K562 (cell line): ENCODE measurements around the gene PI4KA. TPM values are rescaled to one million over a fixed set of nuclear protein-coding genes. Genes with fewer than 3 reads are reported as not detected.
A peak's percentile ranks its signal among the peaks of the same experiment; 100 is the strongest.

Experiments
- BACH1 ChIP-seq: fragments of 200-800 bp; sonication (Bioruptor generic); IDR thresholded peaks from 2 replicates; pipeline ENCODE4 v1.6.1; 2016; ENCODE audit warnings: missing genetic modification characterization, missing compliant biosample characterization
- GATAD2A ChIP-seq: fragments of 450-650 bp; IDR thresholded peaks from 2 replicates; pipeline ENCODE4 v1.6.1; 2017
- LEF1 ChIP-seq: fragments of 450-650 bp; IDR thresholded peaks from 2 replicates; pipeline ENCODE4 v1.6.1; 2016; ENCODE audit warnings: mild to moderate bottlenecking
- MXI1 ChIP-seq: IDR thresholded peaks from 2 replicates; pipeline ENCODE4 v1.6.1; 2011; ENCODE audit warnings: low read depth, mild to moderate bottlenecking, improper control_type of control experiment, low read length
- NFATC3 ChIP-seq: fragments of 450-650 bp; IDR thresholded peaks from 2 replicates; pipeline ENCODE4 v1.6.1; 2017; ENCODE audit warnings: mild to moderate bottlenecking
- NFE2 ChIP-seq: IDR thresholded peaks from 2 replicates; pipeline ENCODE4 v1.6.1; 2014; ENCODE audit warnings: antibody characterized with exemption, low read depth
- PRPF4 ChIP-seq: fragments of 200-400 bp; formaldehyde crosslinking; IDR thresholded peaks from one replicate; pipeline ENCODE4 v1.6.1; 2017; ENCODE audit warnings: low read length, low read depth, mild to moderate bottlenecking; ENCODE audit not compliant: insufficient read depth, poor library complexity, severe bottlenecking
- RFX7 ChIP-seq: fragments of 250-450 bp; sonication (Bioruptor Pico); IDR thresholded peaks from 2 replicates; pipeline ENCODE4 v1.5.1; 2021; ENCODE audit warnings: mild to moderate bottlenecking
- TSC22D4 ChIP-seq: fragments of 450-650 bp; IDR thresholded peaks from 2 replicates; pipeline ENCODE4 v1.6.1; 2016; ENCODE audit warnings: missing genetic modification characterization, missing biosample characterization, control low read depth
- ZNF239 ChIP-seq: fragments of 250-450 bp; sonication (Bioruptor Pico); IDR thresholded peaks from 2 replicates; pipeline ENCODE4 v1.4.0; 2020; ENCODE audit warnings: mild to moderate bottlenecking
- ZNF57 ChIP-seq: fragments of 450-650 bp; formaldehyde crosslinking; IDR thresholded peaks from 2 replicates; pipeline ENCODE4 v1.4.0; 2020; ENCODE audit warnings: mild to moderate bottlenecking, moderate library complexity
- polyA plus RNA-seq, 8 experiments: library from polyadenylated mRNA; depleted of rRNA in 4 of 8; stranded (reverse) in 5 of 8; unstranded in 3 of 8; fragments of >200 nt; fragmentation: Nextera tagmentation in 2 of 8; fragmentation: Illumina TruSeq in 1 of 8; extraction: Ambion mirVana in 2 of 8; extraction: Trizol in 1 of 8; gene quantifications; 2 replicates each; pipeline versions ENCODE4 v1.2.1 to v1.2.3, GENCODE V29; 2011 to 2014; ENCODE audit warnings: inconsistent platforms in 1 of 8, missing spikeins in 1 of 8
- total RNA-seq, 7 experiments: library from RNA; depleted of rRNA in 6 of 7; stranded (reverse); fragments of >200 nt in 6 of 7; fragmentation: Illumina TruSeq in 2 of 7; extraction: Trizol in 2 of 7; gene quantifications; 2 replicates each; pipeline versions ENCODE4 v1.2.1 to v1.2.3, GENCODE V29; 2011 to 2021; ENCODE audit warnings: low replicate concordance in 1 of 7
- TF ChIP-seq, protein P1 (sequence below): fragments of 450-650 bp; IDR thresholded peaks from 2 replicates; pipeline ENCODE4 v1.7.1; 2018; ENCODE audit warnings: mild to moderate bottlenecking, low read depth; ENCODE audit not compliant: partially characterized antibody
- TF ChIP-seq, protein P2 (sequence below): fragments of 200-800 bp; sonication (Bioruptor generic); IDR thresholded peaks from 2 replicates; pipeline ENCODE4 v1.6.1; 2016; ENCODE audit warnings: missing genetic modification characterization, missing compliant biosample characterization
- TF ChIP-seq, protein P3 (sequence below): IDR thresholded peaks from 2 replicates; pipeline ENCODE4 v1.6.1; 2011; ENCODE audit not compliant: insufficient read length; ENCODE audit errors: extremely low read depth
- TF ChIP-seq, protein P4 (sequence below): fragments of 250-450 bp; sonication (Bioruptor Pico); IDR thresholded peaks from 2 replicates; pipeline ENCODE4 v1.5.0; 2021
- TF ChIP-seq, protein P5 (sequence below): fragments of 250-450 bp; sonication (Bioruptor Pico); IDR thresholded peaks from 2 replicates; pipeline ENCODE4 v1.8.0; 2021; ENCODE audit warnings: mild to moderate bottlenecking, moderate library complexity

The PI4KA gene
- total and polyA plus RNA-seq, 9 of the 15 experiments (the other 6 are each of a cell fraction or from before 2014, with no cell fraction given) = 7.3 to 187 (median 84.7) TPM

DNA sequence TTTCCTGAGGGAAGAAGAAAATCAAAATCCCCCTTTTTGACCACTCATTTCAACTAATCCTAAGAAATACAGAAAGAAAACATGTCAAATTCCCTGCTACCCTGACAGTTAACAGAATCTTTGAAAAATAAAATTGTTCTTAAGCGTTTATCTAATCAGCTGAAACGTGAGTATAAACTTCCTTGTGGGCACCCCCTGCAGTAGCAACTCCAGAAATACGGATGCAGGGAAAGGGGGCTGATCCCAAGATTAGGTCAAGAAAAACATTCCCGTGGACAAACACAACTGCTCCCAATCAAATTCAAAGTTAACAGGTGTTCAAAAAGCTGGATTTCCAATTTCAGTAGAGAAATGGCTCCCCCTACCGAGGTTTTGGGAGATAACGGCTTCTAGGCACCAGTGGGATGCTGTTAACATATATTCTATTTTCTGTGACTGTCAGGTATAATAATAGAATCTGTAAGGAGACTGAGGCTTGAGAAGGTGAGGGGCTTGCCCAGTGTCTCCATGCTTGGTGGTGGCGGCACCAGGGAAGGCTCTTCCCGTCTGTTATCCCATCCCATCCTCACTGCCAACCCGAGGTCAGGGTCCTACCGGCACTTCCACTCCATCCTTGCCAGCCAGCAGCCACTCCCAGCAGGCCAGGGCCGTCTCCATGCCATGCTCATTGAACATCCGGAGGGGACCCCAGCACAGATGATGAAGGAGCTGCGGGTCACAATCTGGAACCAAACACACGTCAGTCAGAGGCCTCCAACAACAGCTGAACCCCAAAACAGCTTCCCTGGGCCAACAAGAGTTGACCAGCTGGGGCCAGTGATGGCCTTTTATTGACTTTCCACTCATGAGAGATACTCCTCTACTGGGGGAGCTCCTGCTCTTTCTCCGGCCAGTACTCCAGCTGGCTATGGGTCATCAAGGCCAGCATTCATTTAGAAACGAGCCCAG is 116.7 kb downstream of the PI4KA start (continued):
- TF ChIP-seq, protein P1, sequence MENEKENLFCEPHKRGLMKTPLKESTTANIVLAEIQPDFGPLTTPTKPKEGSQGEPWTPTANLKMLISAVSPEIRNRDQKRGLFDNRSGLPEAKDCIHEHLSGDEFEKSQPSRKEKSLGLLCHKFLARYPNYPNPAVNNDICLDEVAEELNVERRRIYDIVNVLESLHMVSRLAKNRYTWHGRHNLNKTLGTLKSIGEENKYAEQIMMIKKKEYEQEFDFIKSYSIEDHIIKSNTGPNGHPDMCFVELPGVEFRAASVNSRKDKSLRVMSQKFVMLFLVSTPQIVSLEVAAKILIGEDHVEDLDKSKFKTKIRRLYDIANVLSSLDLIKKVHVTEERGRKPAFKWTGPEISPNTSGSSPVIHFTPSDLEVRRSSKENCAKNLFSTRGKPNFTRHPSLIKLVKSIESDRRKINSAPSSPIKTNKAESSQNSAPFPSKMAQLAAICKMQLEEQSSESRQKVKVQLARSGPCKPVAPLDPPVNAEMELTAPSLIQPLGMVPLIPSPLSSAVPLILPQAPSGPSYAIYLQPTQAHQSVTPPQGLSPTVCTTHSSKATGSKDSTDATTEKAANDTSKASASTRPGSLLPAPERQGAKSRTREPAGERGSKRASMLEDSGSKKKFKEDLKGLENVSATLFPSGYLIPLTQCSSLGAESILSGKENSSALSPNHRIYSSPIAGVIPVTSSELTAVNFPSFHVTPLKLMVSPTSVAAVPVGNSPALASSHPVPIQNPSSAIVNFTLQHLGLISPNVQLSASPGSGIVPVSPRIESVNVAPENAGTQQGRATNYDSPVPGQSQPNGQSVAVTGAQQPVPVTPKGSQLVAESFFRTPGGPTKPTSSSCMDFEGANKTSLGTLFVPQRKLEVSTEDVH = peak; percentile 23
- no peak for TF ChIP-seq BACH1
- peak; percentile 66; the same call in 1 of the 2 replicates for TF ChIP-seq NFATC3
- TF ChIP-seq, protein P2, sequence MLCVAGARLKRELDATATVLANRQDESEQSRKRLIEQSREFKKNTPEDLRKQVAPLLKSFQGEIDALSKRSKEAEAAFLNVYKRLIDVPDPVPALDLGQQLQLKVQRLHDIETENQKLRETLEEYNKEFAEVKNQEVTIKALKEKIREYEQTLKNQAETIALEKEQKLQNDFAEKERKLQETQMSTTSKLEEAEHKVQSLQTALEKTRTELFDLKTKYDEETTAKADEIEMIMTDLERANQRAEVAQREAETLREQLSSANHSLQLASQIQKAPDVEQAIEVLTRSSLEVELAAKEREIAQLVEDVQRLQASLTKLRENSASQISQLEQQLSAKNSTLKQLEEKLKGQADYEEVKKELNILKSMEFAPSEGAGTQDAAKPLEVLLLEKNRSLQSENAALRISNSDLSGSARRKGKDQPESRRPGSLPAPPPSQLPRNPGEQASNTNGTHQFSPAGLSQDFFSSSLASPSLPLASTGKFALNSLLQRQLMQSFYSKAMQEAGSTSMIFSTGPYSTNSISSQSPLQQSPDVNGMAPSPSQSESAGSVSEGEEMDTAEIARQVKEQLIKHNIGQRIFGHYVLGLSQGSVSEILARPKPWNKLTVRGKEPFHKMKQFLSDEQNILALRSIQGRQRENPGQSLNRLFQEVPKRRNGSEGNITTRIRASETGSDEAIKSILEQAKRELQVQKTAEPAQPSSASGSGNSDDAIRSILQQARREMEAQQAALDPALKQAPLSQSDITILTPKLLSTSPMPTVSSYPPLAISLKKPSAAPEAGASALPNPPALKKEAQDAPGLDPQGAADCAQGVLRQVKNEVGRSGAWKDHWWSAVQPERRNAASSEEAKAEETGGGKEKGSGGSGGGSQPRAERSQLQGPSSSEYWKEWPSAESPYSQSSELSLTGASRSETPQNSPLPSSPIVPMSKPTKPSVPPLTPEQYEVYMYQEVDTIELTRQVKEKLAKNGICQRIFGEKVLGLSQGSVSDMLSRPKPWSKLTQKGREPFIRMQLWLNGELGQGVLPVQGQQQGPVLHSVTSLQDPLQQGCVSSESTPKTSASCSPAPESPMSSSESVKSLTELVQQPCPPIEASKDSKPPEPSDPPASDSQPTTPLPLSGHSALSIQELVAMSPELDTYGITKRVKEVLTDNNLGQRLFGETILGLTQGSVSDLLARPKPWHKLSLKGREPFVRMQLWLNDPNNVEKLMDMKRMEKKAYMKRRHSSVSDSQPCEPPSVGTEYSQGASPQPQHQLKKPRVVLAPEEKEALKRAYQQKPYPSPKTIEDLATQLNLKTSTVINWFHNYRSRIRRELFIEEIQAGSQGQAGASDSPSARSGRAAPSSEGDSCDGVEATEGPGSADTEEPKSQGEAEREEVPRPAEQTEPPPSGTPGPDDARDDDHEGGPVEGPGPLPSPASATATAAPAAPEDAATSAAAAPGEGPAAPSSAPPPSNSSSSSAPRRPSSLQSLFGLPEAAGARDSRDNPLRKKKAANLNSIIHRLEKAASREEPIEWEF = no peak
- no peak for TF ChIP-seq ZNF57 (CRISPR knock-in tag)
- TF ChIP-seq LEF1 = no peak
- TF ChIP-seq, protein P3, sequence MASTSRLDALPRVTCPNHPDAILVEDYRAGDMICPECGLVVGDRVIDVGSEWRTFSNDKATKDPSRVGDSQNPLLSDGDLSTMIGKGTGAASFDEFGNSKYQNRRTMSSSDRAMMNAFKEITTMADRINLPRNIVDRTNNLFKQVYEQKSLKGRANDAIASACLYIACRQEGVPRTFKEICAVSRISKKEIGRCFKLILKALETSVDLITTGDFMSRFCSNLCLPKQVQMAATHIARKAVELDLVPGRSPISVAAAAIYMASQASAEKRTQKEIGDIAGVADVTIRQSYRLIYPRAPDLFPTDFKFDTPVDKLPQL = no peak
- no peak for TF ChIP-seq ZNF239
- TF ChIP-seq MXI1 = 0 out of 2 replicates have a peak, but pooled peaks have one; percentile 6
- TF ChIP-seq, protein P4, sequence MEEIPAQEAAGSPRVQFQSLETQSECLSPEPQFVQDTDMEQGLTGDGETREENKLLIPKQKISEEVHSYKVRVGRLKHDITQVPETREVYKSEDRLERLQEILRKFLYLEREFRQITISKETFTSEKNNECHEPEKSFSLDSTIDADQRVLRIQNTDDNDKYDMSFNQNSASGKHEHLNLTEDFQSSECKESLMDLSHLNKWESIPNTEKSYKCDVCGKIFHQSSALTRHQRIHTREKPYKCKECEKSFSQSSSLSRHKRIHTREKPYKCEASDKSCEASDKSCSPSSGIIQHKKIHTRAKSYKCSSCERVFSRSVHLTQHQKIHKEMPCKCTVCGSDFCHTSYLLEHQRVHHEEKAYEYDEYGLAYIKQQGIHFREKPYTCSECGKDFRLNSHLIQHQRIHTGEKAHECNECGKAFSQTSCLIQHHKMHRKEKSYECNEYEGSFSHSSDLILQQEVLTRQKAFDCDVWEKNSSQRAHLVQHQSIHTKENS (CRISPR knock-in tag) = no peak
- TF ChIP-seq TSC22D4 = no peak
- TF ChIP-seq, protein P5, sequence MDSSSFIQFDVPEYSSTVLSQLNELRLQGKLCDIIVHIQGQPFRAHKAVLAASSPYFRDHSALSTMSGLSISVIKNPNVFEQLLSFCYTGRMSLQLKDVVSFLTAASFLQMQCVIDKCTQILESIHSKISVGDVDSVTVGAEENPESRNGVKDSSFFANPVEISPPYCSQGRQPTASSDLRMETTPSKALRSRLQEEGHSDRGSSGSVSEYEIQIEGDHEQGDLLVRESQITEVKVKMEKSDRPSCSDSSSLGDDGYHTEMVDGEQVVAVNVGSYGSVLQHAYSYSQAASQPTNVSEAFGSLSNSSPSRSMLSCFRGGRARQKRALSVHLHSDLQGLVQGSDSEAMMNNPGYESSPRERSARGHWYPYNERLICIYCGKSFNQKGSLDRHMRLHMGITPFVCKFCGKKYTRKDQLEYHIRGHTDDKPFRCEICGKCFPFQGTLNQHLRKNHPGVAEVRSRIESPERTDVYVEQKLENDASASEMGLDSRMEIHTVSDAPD (CRISPR knock-in tag) = no peak
- 0 out of 2 replicates have a peak, but pooled peaks have one; percentile 32 for TF ChIP-seq RFX7 (CRISPR knock-in tag)
- no peak for TF ChIP-seq PRPF4
- no peak for TF ChIP-seq GATAD2A
- TF ChIP-seq NFE2 = no peak
